ENCODE results near the gene UBAP1. TPM values are rescaled to one million over a fixed set of nuclear protein-coding genes. Genes with fewer than 3 reads are reported as not detected.
A peak's percentile ranks its signal among the peaks of the same experiment; 100 is the strongest.

Gene UBAP1
- total and polyA plus RNA-seq, 9 of the 15 experiments (the other 6 are each of a cell fraction or from before 2014, with no cell fraction given): 1.3 to 33.4 (median 16.5) TPM

DNA sequence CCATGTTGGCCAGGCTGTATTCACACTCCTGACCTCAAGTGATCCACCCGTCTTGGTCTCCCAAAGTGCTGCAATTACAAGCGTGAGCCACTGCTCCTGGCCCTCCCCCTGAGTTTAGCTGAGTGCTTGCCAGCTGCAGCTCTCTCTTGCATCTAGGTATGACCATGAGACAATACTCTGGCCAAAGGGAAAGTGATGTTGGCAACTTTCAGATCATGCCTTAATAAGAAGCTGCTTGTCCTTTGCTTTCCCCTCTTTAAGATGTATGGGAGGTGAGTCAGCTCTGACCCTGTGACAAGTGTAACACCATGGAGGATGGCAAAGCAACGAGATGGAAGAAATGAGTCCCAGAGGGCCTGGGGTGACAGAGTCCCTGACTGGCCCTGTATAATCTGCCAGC is 33.7 kb upstream of the UBAP1 start:
- 40% methylated on average over 3 of the region's 3 CpGs for WGBS (ENCODE audit: insufficient coverage, low coverage, missing lambda C conversion rate)

More for the DNA sequence above, 33.7 kb upstream of the UBAP1 start:
- Histone ChIP-seq H3K9ac (ENCODE audit: insufficient read depth in 1 of 2, low read depth in 2 of 2, low read length in 2 of 2) (no peak overlapping the region), H3K4me1 (replicated peaks in 1 of 2; ENCODE audit: control insufficient read depth in 2 of 2, insufficient read depth in 2 of 2, low read length in 2 of 2) (peaks cover 10 to 15% of the 10 kb centered on the region in 2 experiments), H3K79me2 (ENCODE audit: control insufficient read depth, insufficient read depth, low read length) (no peaks in the 10 kb centered on the region), H3K36me3 (ENCODE audit: control insufficient read depth, insufficient read depth, low read length) (no peaks in the 10 kb centered on the region), H3K27ac (ENCODE audit: extremely low read depth, low read depth, low read length) (no peak overlapping the region), H2AFZ (ENCODE audit: low read depth, low read length) (peak overlapping the region; percentile 70; the same call in 1 of the 2 replicates), H4K20me1 (replicated peaks; ENCODE audit: control insufficient read depth, insufficient read depth, low read length) (no peaks in the 10 kb centered on the region), H3K9me1 (ENCODE audit: control insufficient read depth, insufficient read depth, low read length) (no peaks in the 10 kb centered on the region), H3K4me3 (no peak overlapping the region), H3K27me3 (ENCODE audit: control insufficient read depth in 2 of 2, insufficient read depth in 2 of 2, low read length in 2 of 2) (no peaks in the 10 kb centered on the region), H3K4me2 (ENCODE audit: insufficient read depth, low read length) (no peak overlapping the region), H3K9me3 (replicated peaks; ENCODE audit: control insufficient read depth, insufficient read depth, low read depth, low read length) (no peaks in the 10 kb centered on the region)
- ChIA-PET CTCF (ENCODE audit: low intra/inter-chr PET ratio) (no interaction called here), POLR2A (interaction anchor here (0.9 to 1.7 kb wide), 2 partner anchors 33 to 1120 kb away, joined by 3 read pairs; partner anchors contain the start of genes DNAJA1 and UBAP1)
- intact Hi-C loops (cut with micrococcal nuclease): no loop called here
- ATAC-seq (peak; percentile 19; the same call in 1 of the 3 replicates), DNase-seq (ENCODE audit: extremely low read depth in 1 of 4, low spot score in 3 of 4) (no peak), FAIRE-seq (peak; percentile 35)
- TF ChIP-seq ZNF589 (CRISPR knock-in tag; IDR thresholded peaks at IDR 0.05; ENCODE audit: low read depth) (no peak), ZNF77 (CRISPR knock-in tag; IDR thresholded peaks at IDR 0.05) (no peak), POU5F1 (IDR thresholded peaks at IDR 0.05; ENCODE audit: borderline replicate concordance, low read depth, low read length, partially characterized antibody) (no peak), POLR3A (IDR thresholded peaks at IDR 0.05; ENCODE audit: borderline replicate concordance, extremely low read depth, insufficient read depth, insufficient read length) (no peak), HNRNPUL1 (IDR thresholded peaks at IDR 0.05; ENCODE audit: low read length) (no peak), SIN3B (IDR thresholded peaks at IDR 0.05; ENCODE audit: low read depth) (no peak), ZNF184 (CRISPR knock-in tag; IDR thresholded peaks at IDR 0.05) (no peak), COPS2 (conservative IDR thresholded peaks at IDR 0.05) (no peak)
- TF ChIP-seq, protein P1, sequence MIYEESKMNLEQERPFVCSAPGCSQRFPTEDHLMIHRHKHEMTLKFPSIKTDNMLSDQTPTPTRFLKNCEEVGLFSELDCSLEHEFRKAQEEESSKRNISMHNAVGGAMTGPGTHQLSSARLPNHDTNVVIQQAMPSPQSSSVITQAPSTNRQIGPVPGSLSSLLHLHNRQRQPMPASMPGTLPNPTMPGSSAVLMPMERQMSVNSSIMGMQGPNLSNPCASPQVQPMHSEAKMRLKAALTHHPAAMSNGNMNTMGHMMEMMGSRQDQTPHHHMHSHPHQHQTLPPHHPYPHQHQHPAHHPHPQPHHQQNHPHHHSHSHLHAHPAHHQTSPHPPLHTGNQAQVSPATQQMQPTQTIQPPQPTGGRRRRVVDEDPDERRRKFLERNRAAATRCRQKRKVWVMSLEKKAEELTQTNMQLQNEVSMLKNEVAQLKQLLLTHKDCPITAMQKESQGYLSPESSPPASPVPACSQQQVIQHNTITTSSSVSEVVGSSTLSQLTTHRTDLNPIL (CRISPR knock-in tag; IDR thresholded peaks at IDR 0.05): no peak
- no TSS peak for BruUV-seq (replicated peaks)
- in situ Hi-C loops (cut with MboI): no loop called here
